HG03025 (cell line): ENCODE measurements around the gene INPP4B.
A peak's percentile ranks its signal among the peaks of the same experiment; 100 is the strongest.

Experiments
- ATAC-seq: cut with Tn5 transposase; IDR thresholded peaks from one replicate; pipeline ENCODE4 v1.9.1; 2021; ENCODE audit warnings: mild to moderate bottlenecking, moderate library complexity; ENCODE audit not compliant: unreplicated experiment, low FRiP score

INPP4B gene

GRCh38 chr4:142324572-142324971, 521.5 kb downstream of the INPP4B start:
- peak; percentile 78 for ATAC-seq

- no peak for ATAC-seq
These were observed 523.1 kb downstream of the INPP4B start for GRCh38 chr4:142322996-142323395.

DNA sequence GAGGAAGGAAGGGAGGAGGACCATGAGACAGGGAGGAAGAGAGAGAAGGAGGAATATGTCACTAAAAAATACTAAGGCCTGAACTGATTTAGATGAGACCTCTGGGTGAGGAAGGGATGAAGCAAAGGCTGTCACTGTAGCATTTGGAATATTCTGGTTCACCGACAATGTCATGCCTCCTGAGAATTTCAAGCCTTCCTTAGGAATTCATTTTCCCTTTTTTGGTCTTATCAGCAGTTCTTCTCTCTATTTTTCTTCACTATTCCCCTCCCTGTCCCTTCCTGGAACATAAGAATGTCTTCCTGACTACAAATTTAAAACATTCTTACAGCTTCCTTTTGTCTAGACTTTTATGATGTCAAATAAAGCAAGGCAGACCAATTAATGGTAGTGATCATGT, 527.8 kb downstream of the INPP4B start:
- no peak for ATAC-seq

DNA sequence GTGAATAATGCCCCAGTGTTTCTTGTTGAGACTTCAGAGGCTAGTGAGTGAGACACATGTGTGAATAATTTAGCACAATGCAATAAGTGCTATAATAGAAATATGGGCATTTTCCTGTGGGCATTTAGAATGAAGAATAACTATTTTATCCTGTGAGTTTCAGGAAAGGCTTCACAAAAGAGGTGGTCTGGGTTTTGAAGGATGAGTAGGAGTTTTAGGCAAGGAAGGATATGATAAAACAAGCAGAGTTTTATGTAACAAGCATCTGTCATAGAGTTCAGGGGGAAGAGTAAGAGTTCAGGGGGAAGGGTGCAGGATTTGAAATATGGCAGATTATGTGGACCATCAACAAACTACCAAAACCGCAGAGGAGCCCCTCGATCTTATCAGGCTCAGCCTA, 529.2 kb downstream of the INPP4B start:
- no peak for ATAC-seq

- ATAC-seq, result no peak
These were observed 530.1 kb downstream of the INPP4B start for GRCh38 chr4:142316025-142316424.

GRCh38 chr4:142314686-142315085, 531.4 kb downstream of the INPP4B start:
- ATAC-seq, result no peak

DNA sequence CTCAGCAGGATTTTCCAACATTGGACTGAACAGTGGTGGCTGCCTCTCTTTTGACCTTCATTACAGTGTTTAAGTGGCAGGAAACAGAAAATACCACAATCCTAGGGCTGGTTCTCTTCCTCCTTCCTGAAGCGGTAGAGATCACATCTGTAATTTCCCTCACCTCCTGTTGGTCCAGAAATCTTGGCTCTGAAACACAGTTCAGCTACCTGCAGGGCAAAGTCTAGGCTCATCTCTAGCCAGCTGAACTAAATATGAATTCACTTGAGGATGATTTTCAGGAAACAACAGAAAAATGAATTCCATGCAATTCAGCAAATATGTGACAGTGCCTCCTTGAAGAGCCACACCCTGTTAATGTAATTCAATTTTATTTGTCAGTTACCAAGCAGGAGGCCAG, 531.9 kb downstream of the INPP4B start:
- no peak for ATAC-seq

DNA sequence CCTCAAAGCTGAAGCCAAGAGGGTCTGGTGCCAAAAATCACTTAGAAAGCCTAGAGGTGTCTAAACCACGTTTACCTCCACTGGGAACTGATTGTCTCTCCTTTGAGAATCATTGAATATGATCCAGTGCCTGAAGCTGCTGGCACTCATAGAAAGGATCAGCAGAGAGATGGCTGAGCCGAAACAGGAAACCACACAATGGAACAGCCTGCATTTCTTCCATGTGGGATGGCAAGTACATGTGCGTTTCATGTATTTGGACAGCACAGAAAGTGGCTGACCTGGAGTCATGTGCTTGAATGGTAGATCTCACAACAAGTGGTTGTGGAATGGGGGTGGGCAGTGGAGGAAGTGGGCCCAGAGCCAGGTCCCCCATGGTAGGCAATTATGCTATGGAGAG, 533.7 kb downstream of the INPP4B start:
- ATAC-seq, result no peak

DNA sequence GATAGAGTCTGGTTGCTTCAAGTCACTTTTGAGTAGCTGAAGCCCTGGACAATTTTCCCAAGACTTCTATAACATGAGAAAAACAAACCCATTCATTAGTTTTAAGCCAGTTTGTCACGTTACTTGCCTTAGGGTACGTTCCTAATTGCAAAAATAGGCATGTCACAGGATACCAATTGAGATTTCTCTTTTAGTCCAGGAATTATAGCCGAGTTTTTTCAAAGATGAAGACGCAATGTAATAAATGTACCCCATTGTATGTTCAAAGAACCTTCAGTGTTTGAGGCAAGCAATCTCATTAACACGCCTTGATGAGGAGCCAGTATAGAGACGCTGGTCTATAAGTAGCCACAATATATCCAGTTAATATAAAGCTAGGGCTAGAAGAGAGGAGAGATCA, 534.2 kb downstream of the INPP4B start:
- no peak for ATAC-seq

GRCh38 chr4:142309772-142310171, 536.3 kb downstream of the INPP4B start:
- ATAC-seq, result no peak

DNA sequence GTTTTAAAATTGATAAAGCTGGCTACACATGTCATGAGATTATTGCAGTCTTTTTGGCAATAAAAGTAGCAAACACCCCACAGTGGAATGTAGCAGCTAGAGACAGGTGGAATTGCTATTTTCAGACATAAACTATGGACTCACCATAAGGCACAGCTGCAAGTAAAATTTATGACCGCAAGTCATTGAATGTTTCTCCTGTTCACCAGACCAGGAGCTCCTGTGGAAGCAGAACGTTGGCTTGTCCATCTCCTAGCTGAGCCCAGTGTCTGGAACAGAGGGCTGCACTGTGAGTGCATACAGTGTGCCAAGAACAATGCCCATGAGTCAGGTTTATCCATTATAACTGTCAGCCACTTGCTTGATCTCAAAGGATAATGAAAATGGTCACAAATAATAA, 538.2 kb downstream of the INPP4B start:
- no peak for ATAC-seq

GRCh38 chr4:142297313-142297712, 548.8 kb downstream of the INPP4B start:
- no peak for ATAC-seq

DNA sequence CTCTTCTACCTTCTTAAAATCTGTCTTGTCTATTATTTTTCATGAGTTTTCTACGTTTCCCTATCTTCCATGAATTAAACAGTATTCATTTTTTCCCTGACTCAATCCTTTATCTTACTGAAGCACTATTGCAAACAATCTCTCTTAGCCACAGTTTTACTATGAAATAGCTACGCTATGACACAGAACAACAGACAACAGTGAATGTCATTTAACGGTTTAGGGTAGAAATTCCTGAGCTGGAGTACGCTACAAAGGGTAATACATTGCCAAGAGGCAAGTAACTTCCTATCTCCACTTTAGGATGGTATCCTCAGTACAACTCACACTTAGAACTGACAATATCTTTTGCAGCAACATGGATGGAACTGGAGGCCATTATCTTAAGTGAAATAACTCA, 552.6 kb downstream of the INPP4B start:
- no peak for ATAC-seq

DNA sequence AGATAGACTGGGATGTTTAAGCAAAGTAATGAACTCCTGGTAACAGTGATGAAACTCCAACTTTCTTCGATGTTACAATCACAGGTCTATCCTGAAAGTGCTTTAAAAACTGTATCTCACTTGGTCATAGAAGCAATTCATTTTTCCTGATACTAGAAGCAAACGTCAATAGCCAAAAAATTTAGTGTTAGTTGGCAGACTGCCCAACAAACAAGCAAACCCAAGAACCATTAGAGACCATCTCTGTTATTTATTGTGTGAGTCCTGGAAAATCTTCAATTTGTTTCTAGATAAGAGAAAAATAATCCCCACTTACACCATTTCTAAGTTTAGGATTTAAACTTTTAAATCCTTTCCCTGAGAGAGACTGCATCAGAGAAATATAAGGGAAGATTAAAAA, 553.9 kb downstream of the INPP4B start:
- no peak for ATAC-seq

GRCh38 chr4:142291299-142292050, 554.6 kb downstream of the INPP4B start:
- no peak for ATAC-seq

DNA sequence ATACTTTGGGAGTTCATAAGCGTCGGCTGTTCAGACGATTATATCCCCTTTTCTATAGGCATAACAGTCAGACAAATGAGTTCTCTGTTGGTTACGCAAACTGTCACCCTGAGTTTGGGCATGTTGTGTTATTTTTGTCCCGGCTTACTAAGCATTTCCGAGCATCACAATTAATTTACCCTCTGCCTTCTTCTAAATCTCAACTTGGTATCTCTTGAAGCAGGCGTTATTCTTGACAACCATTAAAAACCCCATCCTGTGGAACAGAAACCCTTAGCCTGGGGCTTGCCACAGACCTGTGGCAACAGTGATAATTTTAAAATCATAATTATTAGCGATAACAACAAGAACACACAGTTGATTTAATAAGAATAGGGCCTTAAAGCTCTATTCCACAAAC, 558.7 kb downstream of the INPP4B start:
- no peak for ATAC-seq

DNA sequence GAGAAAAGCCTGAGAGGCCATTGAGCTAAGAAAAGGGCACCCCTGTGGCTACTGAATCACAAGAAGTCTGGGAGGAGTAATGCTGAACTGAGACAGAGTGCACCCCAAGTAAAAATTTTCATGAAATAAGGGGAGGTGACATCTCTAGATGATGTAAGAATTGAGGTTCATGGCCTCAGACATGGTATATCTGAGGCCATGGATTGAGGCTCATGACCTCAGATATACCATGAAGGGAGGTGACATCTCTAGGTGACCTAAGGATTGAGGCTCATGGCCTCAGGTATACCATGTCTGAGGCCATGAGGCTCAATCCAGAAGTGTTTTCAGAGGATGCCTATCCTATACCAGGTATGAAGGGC, 560.9 kb downstream of the INPP4B start:
- no peak for ATAC-seq

DNA sequence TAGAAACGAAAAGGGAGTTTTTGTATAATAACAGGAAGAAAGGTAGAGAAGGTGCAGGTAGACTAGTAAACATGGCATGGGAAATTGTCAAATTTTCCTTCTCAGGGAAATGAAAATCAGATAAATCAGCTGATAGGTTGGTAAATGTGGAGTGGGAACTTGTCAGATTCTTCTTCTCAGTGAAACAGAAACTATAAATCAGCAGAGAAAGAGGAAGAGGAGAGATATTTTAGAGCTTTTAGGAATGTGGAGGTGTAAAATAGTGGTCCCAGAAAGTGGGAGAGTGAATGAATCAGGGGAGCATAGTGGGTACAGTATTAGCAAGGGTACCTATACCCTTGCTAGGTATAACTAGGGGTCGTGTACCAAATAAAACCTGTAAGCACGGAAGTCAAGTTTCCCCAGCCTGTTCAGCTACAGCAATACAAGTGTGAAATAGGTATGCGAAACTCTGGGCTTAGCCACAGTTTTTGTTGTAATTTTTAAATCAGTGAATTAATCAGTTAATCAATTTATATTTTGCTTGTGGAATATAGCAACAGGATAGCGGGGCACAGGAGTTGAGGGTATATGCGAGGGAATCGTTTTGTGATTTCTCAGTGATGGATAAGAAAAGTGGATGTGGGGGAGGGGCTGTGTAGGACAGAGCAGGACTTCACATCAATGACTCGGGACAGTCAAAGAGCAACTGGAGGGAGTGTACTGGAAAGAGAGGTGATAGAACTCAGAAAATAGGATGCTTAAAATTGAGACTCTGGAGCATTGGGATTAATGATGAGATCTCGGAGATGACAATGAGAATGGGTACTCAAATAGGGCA, 561.5 kb downstream of the INPP4B start:
- ATAC-seq, result no peak

GRCh38 chr4:142282870-142283431, 563.1 kb downstream of the INPP4B start:
- no peak for ATAC-seq

DNA sequence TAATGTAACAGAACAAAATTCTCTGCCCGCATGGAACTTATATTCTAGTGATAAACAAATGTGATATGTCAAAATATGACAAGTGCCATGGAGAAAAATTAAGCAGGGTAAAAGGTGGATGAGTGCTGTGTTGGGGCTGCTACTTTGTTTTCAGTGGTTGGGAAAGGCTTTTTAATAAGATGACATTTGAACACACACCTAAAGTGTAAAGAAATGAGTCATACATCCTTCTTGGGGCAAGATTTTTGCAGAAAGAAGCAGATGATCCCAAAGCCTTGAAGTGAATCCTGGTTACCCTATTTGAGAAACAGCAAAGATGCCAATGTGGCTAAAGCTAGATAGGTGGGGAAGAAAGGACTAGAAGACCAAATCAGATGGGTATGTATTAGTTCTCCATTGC, 564.1 kb downstream of the INPP4B start:
- no peak for ATAC-seq

DNA sequence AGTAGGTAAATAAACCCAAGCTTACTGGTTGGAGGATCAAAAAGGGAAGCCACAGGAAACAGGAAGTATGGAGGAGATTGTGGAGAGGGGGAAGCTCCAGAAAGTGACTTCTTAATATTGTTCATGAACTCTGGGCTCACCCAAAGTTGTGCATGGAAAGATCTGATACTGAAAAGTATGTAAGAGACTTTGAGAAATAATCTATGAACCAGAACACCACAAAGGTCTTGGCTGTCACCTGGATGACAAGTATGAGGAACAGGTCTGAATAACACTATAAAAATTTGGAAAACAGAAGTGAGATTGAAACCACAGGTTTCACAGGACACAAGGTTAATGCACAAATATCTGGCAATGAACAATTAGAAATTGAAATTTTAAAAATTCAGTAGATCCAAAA, 567.4 kb downstream of the INPP4B start:
- ATAC-seq, result no peak

DNA sequence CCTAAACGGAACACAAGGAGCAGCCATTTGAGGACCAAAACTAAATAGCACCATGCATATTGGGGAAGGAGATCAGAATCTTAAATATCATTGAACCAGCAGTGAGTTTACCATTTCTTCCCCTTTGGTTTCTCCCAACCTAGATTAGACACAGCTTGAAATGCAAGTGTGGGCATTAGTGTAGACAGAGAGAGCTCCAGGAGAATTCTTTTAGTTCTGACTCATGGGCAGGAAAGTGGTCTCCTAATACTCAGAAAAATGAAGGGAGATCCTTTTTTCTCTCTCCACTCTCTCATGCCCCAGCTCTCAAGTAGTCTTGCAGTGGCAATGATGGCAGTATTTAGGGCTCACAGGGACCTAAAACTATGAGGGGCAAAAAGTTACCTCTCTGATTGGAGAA, 567.9 kb downstream of the INPP4B start:
- ATAC-seq, result no peak
